ENCODE data around the gene SYPL2. TPM values are rescaled to one million over a fixed set of nuclear protein-coding genes. Genes with fewer than 3 reads are reported as not detected.

The SYPL2 gene
- polyA plus RNA-seq, 2 of the 4 experiments (the other 2 are of a cell fraction): 0.04 to 0.05 TPM

DNA sequence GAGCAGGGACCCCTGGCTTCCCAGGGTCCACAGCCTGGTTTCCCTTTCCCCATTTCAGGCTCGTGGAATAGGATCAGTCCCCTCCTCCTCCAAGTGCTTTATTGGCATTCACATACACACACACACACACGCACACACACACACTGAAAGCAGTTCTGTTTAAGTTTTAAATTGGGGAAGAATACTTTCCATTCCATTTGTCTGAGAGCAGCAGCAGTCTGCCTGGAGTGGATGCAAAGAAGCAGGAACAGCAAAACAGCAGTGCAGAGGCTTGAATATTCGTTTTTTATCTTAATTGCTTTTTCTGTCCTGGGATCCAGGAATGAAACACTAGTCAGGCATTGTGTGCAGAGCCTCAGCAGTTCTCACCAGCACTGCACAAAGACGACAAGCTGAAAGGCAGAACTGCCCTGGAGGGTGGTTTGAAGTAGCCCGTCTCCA, 34.6 kb downstream of the SYPL2 start:
- WGBS (ENCODE audit: missing lambda C conversion rate): 57% methylated on average over 5 of the region's 5 CpGs
- ChIA-PET POLR2A (no interaction called here), CTCF (interaction anchor here (1.0 to 23.6 kb wide), 5 partner anchors 12 to 275 kb away, joined by 3 to 749 read pairs (median 4); partner anchors contain the start of gene GPR61)
- ATAC-seq (no peak), FAIRE-seq (no peak), DNase-seq (ENCODE audit: low read depth in 1 of 2, low spot score in 1 of 2) (no peak)
- no peaks in the 10 kb centered on the region for H3K9me3 ChIP-seq
- H3K27ac ChIP-seq: no peak overlapping the region
- no peak overlapping the region for H3K4me3 ChIP-seq
- no peaks in the 10 kb centered on the region for H3K4me1 ChIP-seq
- TF ChIP-seq, protein P1, sequence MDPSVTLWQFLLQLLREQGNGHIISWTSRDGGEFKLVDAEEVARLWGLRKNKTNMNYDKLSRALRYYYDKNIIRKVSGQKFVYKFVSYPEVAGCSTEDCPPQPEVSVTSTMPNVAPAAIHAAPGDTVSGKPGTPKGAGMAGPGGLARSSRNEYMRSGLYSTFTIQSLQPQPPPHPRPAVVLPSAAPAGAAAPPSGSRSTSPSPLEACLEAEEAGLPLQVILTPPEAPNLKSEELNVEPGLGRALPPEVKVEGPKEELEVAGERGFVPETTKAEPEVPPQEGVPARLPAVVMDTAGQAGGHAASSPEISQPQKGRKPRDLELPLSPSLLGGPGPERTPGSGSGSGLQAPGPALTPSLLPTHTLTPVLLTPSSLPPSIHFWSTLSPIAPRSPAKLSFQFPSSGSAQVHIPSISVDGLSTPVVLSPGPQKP (IDR thresholded peaks at IDR 0.05; ENCODE audit: low read depth, low read length): no peak
- TF ChIP-seq, protein P2, sequence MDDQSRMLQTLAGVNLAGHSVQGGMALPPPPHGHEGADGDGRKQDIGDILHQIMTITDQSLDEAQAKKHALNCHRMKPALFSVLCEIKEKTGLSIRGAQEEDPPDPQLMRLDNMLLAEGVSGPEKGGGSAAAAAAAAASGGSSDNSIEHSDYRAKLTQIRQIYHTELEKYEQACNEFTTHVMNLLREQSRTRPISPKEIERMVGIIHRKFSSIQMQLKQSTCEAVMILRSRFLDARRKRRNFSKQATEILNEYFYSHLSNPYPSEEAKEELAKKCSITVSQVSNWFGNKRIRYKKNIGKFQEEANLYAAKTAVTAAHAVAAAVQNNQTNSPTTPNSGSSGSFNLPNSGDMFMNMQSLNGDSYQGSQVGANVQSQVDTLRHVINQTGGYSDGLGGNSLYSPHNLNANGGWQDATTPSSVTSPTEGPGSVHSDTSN (IDR thresholded peaks at IDR 0.05): no peak
- TF ChIP-seq, protein P3, sequence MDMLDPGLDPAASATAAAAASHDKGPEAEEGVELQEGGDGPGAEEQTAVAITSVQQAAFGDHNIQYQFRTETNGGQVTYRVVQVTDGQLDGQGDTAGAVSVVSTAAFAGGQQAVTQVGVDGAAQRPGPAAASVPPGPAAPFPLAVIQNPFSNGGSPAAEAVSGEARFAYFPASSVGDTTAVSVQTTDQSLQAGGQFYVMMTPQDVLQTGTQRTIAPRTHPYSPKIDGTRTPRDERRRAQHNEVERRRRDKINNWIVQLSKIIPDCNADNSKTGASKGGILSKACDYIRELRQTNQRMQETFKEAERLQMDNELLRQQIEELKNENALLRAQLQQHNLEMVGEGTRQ (IDR thresholded peaks at IDR 0.05): no peak
- TF ChIP-seq HOXB13 (CRISPR knock-in tag; IDR thresholded peaks at IDR 0.05; ENCODE audit: low read depth) (no peak), CEBPB (IDR thresholded peaks at IDR 0.05) (no peak), PHF8 (IDR thresholded peaks at IDR 0.05; ENCODE audit: borderline replicate concordance, low read depth) (no peak), FOSB (CRISPR knock-in tag; IDR thresholded peaks at IDR 0.05) (no peak), ZSCAN20 (CRISPR knock-in tag; IDR thresholded peaks at IDR 0.05) (no peak), SMC3 (IDR thresholded peaks at IDR 0.05) (no peak), RNF2 (IDR thresholded peaks at IDR 0.05; ENCODE audit: borderline replicate concordance, low read depth) (no peak), NPAS2 (CRISPR knock-in tag; IDR thresholded peaks at IDR 0.05; ENCODE audit: borderline replicate concordance) (no peak)
- TF ChIP-seq, protein P4, sequence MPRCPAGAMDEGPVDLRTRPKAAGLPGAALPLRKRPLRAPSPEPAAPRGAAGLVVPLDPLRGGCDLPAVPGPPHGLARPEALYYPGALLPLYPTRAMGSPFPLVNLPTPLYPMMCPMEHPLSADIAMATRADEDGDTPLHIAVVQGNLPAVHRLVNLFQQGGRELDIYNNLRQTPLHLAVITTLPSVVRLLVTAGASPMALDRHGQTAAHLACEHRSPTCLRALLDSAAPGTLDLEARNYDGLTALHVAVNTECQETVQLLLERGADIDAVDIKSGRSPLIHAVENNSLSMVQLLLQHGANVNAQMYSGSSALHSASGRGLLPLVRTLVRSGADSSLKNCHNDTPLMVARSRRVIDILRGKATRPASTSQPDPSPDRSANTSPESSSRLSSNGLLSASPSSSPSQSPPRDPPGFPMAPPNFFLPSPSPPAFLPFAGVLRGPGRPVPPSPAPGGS (IDR thresholded peaks at IDR 0.05): no peak
- no peak overlapping the region for H3K4me2 ChIP-seq

DNA sequence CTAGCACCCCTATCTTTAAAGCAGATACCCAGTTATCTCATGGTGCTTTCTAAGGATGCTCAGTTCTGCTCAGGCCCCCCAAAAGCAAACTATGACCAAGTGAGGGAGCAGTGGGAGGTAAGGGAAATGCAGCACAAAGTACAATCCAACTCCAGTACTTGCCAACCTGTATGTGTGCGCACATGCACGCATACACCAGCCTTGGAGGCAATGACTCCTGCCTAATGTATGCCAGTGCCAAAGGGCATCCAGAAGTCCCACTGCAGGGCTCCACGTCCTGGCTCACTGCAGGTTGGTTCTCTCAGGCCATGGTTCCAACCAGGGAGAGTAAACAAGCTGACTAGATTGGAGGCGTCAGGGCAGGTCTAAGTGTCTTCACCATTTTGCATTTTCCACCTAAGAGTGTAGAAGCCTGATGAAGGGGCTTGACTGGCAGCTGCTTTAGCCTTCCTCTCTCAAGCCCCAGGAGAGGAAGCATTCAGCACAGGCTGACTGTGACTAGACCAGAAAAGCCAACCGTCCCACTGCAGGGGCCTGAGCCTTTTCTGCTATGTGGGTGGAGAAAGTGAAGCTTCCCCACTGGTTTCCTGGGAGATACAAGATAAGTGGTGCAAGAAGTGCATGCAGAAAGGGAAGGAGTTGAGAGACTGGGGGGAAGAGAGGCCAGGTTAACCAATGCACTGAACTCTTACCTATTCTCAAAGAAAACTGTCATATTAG, 35.5 kb downstream of the SYPL2 start:
- ATAC-seq (no peak), FAIRE-seq (no peak), DNase-seq (ENCODE audit: low read depth in 1 of 2, low spot score in 1 of 2) (no peak)
- WGBS (ENCODE audit: missing lambda C conversion rate): 86% methylated on average over 5 of the region's 5 CpGs
- no peaks in the 10 kb centered on the region for H3K9me3 ChIP-seq
- ChIA-PET POLR2A (no interaction called here), CTCF (interaction anchor here (0.7 to 23.6 kb wide), 7 partner anchors 8 to 30 kb away, joined by 3 to 749 read pairs (median 4); partner anchors contain the start of genes CYB561D1 and GPR61)
- H3K27ac ChIP-seq: no peak overlapping the region
- no peak overlapping the region for H3K4me3 ChIP-seq
- no peaks in the 10 kb centered on the region for H3K4me1 ChIP-seq
- no peak overlapping the region for H3K4me2 ChIP-seq
- TF ChIP-seq ZSCAN20 (CRISPR knock-in tag; IDR thresholded peaks at IDR 0.05) (no peak), NR3C1 (IDR thresholded peaks at IDR 0.05) (no peak), EHF (CRISPR knock-in tag; IDR thresholded peaks at IDR 0.05) (no peak), CHD2 (IDR thresholded peaks at IDR 0.05; ENCODE audit: low read length, partially characterized antibody) (no peak), CHD4 (IDR thresholded peaks at IDR 0.05; ENCODE audit: borderline replicate concordance) (no peak), RNF2 (IDR thresholded peaks at IDR 0.05; ENCODE audit: borderline replicate concordance, low read depth) (no peak), JUNB (IDR thresholded peaks at IDR 0.05) (no peak), NPAS2 (CRISPR knock-in tag; IDR thresholded peaks at IDR 0.05; ENCODE audit: borderline replicate concordance) (no peak), TFCP2L1 (CRISPR knock-in tag; IDR thresholded peaks at IDR 0.05) (no peak), MYC (IDR thresholded peaks at IDR 0.05; ENCODE audit: borderline replicate concordance, low read length) (no peak), POLR2A (IDR thresholded peaks at IDR 0.05; ENCODE audit: low read length) (no peak), CBX2 (IDR thresholded peaks at IDR 0.05; ENCODE audit: borderline replicate concordance, low read depth) (no peak), CEBPB (IDR thresholded peaks at IDR 0.05) (no peak), BHLHE40 (IDR thresholded peaks at IDR 0.05; ENCODE audit: low read depth, low read length) (no peak)
- TF ChIP-seq, protein P5, sequence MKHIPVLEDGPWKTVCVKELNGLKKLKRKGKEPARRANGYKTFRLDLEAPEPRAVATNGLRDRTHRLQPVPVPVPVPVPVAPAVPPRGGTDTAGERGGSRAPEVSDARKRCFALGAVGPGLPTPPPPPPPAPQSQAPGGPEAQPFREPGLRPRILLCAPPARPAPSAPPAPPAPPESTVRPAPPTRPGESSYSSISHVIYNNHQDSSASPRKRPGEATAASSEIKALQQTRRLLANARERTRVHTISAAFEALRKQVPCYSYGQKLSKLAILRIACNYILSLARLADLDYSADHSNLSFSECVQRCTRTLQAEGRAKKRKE (CRISPR knock-in tag; IDR thresholded peaks at IDR 0.05; ENCODE audit: low read depth): no peak
- TF ChIP-seq, protein P6, sequence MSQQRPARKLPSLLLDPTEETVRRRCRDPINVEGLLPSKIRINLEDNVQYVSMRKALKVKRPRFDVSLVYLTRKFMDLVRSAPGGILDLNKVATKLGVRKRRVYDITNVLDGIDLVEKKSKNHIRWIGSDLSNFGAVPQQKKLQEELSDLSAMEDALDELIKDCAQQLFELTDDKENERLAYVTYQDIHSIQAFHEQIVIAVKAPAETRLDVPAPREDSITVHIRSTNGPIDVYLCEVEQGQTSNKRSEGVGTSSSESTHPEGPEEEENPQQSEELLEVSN (IDR thresholded peaks at IDR 0.05; ENCODE audit: borderline replicate concordance, low read depth): no peak
- TF ChIP-seq, protein P7, sequence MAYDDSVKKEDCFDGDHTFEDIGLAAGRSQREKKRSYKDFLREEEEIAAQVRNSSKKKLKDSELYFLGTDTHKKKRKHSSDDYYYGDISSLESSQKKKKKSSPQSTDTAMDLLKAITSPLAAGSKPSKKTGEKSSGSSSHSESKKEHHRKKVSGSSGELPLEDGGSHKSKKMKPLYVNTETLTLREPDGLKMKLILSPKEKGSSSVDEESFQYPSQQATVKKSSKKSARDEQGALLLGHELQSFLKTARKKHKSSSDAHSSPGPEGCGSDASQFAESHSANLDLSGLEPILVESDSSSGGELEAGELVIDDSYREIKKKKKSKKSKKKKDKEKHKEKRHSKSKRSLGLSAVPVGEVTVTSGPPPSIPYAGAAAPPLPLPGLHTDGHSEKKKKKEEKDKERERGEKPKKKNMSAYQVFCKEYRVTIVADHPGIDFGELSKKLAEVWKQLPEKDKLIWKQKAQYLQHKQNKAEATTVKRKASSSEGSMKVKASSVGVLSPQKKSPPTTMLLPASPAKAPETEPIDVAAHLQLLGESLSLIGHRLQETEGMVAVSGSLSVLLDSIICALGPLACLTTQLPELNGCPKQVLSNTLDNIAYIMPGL (CRISPR knock-in tag; IDR thresholded peaks at IDR 0.05; ENCODE audit: borderline replicate concordance): no peak
- TF ChIP-seq, protein P8, sequence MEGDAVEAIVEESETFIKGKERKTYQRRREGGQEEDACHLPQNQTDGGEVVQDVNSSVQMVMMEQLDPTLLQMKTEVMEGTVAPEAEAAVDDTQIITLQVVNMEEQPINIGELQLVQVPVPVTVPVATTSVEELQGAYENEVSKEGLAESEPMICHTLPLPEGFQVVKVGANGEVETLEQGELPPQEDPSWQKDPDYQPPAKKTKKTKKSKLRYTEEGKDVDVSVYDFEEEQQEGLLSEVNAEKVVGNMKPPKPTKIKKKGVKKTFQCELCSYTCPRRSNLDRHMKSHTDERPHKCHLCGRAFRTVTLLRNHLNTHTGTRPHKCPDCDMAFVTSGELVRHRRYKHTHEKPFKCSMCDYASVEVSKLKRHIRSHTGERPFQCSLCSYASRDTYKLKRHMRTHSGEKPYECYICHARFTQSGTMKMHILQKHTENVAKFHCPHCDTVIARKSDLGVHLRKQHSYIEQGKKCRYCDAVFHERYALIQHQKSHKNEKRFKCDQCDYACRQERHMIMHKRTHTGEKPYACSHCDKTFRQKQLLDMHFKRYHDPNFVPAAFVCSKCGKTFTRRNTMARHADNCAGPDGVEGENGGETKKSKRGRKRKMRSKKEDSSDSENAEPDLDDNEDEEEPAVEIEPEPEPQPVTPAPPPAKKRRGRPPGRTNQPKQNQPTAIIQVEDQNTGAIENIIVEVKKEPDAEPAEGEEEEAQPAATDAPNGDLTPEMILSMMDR (IDR thresholded peaks at IDR 0.05): no peak
